PFSK-1 (cell line): Measurements from ENCODE around the gene HTN1.

Source experiments
- POLR2AphosphoS5 ChIP-seq: IDR thresholded peaks from 2 replicates; pipeline ENCODE4 v1.6.1; 2012; ENCODE audit warnings: low read depth, mild to moderate bottlenecking, control low read depth, low read length, moderate library complexity
- REST ChIP-seq, 2 experiments: IDR thresholded peaks; 2 replicates each; pipeline versions ENCODE4 v1.6.1 to v1.8.0; 2011 to 2012; ENCODE audit warnings: low read depth in 2 of 2, low read length in 2 of 2, control low read depth in 1 of 2, inconsistent platforms in 1 of 2, mild to moderate bottlenecking in 1 of 2, moderate library complexity in 1 of 2; ENCODE audit not compliant: insufficient read depth in 1 of 2

GRCh38 chr4:70002507-70002906 is 47.7 kb upstream of the HTN1 start:
- no peak for TF ChIP-seq REST (IDR thresholded peaks at IDR 0.05; ENCODE audit: insufficient read depth in 1 of 2, low read depth in 2 of 2, low read length in 2 of 2)
- no peak for TF ChIP-seq POLR2AphosphoS5
